OCI-LY3 (cell line): ENCODE measurements around the gene RAD51AP2.

Experiments
- EZH2phosphoT487 ChIP-seq: fragments of 200-600 bp; shearing (Covaris generic); IDR thresholded peaks from 2 replicates; pipeline ENCODE4 v1.6.1; 2018; ENCODE audit warnings: antibody characterized with exemption, mixed run types, low read depth
- TF ChIP-seq, protein P1 (sequence below): fragments of 200-600, 300-600 bp; sonication (generic); IDR thresholded peaks from 2 replicates; pipeline ENCODE4 v1.5.1; 2014; ENCODE audit warnings: antibody characterized with exemption, low read length, low read depth

DNA sequence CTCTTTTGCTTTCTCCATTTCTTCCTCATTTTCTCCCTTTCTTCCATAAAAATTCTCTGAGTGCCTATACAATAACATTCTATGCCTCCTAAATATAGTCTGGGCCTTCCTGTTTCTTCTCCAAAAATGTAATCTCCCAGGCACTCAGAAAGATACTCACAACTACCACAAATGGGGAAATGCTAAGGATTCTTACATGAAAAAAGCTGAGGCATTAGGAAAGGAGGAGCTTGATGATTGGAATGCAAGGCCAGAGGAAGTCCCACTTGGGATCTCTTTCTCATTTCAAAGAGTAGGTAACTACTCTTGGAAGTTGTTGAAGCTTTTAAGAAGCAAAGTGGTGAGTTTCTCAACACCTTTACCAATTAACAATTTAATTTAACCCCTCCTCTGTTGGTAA, 25.6 kb upstream of the RAD51AP2 start:
- TF ChIP-seq, protein P1, sequence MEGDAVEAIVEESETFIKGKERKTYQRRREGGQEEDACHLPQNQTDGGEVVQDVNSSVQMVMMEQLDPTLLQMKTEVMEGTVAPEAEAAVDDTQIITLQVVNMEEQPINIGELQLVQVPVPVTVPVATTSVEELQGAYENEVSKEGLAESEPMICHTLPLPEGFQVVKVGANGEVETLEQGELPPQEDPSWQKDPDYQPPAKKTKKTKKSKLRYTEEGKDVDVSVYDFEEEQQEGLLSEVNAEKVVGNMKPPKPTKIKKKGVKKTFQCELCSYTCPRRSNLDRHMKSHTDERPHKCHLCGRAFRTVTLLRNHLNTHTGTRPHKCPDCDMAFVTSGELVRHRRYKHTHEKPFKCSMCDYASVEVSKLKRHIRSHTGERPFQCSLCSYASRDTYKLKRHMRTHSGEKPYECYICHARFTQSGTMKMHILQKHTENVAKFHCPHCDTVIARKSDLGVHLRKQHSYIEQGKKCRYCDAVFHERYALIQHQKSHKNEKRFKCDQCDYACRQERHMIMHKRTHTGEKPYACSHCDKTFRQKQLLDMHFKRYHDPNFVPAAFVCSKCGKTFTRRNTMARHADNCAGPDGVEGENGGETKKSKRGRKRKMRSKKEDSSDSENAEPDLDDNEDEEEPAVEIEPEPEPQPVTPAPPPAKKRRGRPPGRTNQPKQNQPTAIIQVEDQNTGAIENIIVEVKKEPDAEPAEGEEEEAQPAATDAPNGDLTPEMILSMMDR = no peak
- TF ChIP-seq EZH2phosphoT487 = no peak
